Ovary (tissue), 9 donors: ENCODE results near the gene TNKS1BP1. TPM values are rescaled to one million over a fixed set of nuclear protein-coding genes. Genes with fewer than 3 reads are reported as not detected.

Experiments used
- DNase-seq, 5 donors: peaks; one replicate each; pipeline ENCODE4 v3.0.0-alpha.2; 2019 to 2020
- H3K27ac ChIP-seq, 2 donors: fragments of 200-600 bp; one replicate each; pipeline versions ENCODE4 v1.5.1 to v1.8.0; 2019 to 2022
- H3K27me3 ChIP-seq: fragments of 200-600 bp; one replicate; pipeline ENCODE4 v1.8.0; 2022
- H3K36me3 ChIP-seq: fragments of 200-600 bp; sonication (generic); one replicate; pipeline ENCODE4 v1.5.1; 2019
- H3K4me1 ChIP-seq: one replicate; pipeline ENCODE4 v1.8.1; 2013; ENCODE audit warnings: mild to moderate bottlenecking, moderate library complexity; ENCODE audit not compliant: insufficient read depth
- H3K4me3 ChIP-seq: fragments of 200-600 bp; sonication (generic); one replicate; pipeline ENCODE4 v1.5.1; 2017
- H3K9me3 ChIP-seq, 2 donors: fragments of 200-600 bp in 1 of 2; sonication (generic) in 1 of 2; one replicate each; pipeline versions ENCODE4 v1.5.1 to v1.8.1; 2013 to 2019; ENCODE audit warnings: mild to moderate bottlenecking in 1 of 2, moderate library complexity in 1 of 2
- CTCF ChIP-seq, 3 donors: fragments of 450-650 bp in 2 of 3; fragments of 200-600 bp in 1 of 3; IDR thresholded peaks; one replicate each; pipeline versions ENCODE4 v1.5.1 to v1.8.0; 2016 to 2022; ENCODE audit warnings: antibody characterized with exemption in 3 of 3, mild to moderate bottlenecking in 1 of 3
- EP300 ChIP-seq: sonication (generic); formaldehyde crosslinking; IDR thresholded peaks from one replicate; pipeline ENCODE4 v1.6.1; 2017; ENCODE audit warnings: antibody characterized with exemption
- POLR2A ChIP-seq: fragments of 450-650 bp; IDR thresholded peaks from one replicate; pipeline ENCODE4 v1.6.1; 2017; ENCODE audit warnings: antibody characterized with exemption, mild to moderate bottlenecking, moderate library complexity
- WGBS, 3 donors: extraction: QIAGEN DNeasy Blood & Tissue Kit in 1 of 3; methylation state at CpG; one replicate each; pipeline versions ENCODE4 v1.1.5 to v1.1.7; 2013 to 2017; 5-methylcytosine and 5-hydroxymethylcytosine counted together
- intact Hi-C, 4 donors: fragments of 100-400 bp; cut with DNase I; formaldehyde crosslinking; loops; one replicate each; pipeline versions ENCODE4 v1.11.0 to v1.15.1; 2022 to 2023
- polyA plus RNA-seq, 2 donors: library from polyadenylated mRNA; stranded (reverse); fragments of 200-250 nt in 1 of 2; fragments of 350-450 nt in 1 of 2; fragmentation: Illumina TruSeq in 1 of 2; extraction: RNeasy Lipid Tissue Mini Kit (QIAGEN cat#74804) in 1 of 2; gene quantifications; one replicate each; pipeline ENCODE4 v1.2.3, GENCODE V29; 2013 to 2014
- total RNA-seq, 7 donors: library from RNA; depleted of rRNA in 2 of 7; stranded (reverse); fragments of >200 nt in 2 of 7; fragmentation: NEBNext Ultra II Directional in 3 of 7; extraction: Animal tissue kit (Norgen Biotek cat#: 25700) in 3 of 7; gene quantifications; one replicate each; pipeline versions ENCODE4 v1.1.0 to v1.2.4, GENCODE V29; 2016 to 2023
- donor health status: DM: no; HTN: no; CAD: no; lungs with moderate emphysema.
- donor health status: DM: no; HTN: no; CAD: no.
- donor health status: Bipolar disorder and iron deficiency.
- donor health status: DM: yes; HTN: yes; CAD: no.
- donor health status: DM: no; HTN: no; CAD: no.
- donor health status: DM: yes; HTN: yes; CAD: no.

TNKS1BP1 gene
- total and polyA plus RNA-seq, 9 donors = 45.2 to 230 (median 132) TPM

DNA sequence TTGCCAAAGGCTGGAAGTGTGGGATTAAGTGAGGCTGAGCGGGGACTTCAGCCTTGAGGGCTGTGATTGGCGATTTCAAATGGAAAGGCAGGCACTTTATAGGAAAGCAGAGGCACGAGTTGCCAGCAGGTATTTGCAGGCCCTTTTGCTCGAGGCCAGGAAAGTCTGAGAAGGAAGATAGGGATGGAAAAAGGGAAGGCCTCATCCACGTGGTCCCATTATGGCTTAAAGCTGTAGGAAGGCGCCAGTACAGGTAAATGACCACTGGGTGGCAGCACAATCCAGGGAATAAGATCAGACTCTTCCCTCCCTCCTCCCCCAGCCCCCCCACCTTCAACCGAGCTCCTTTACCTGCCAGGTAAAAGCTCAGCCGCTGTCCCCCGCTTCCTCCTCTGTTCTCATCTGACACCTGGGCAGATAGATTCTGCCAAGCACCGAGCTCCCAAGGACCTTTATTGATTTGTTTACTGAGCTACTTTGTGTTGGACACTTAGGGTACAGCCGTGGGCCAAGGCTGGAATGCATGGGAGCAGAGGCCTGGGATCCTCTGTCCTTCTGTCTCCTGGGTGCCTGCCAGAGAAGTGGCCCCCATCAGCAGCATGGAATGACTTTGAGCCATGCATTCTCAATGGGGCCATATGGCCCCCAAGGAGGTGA, 20.9 kb upstream of the TNKS1BP1 start:
- 20 to 24% (median 22%) methylated on average over 11 of the region's 11 CpGs for WGBS, 3 donors
- intact Hi-C loops = no loop called here
- H3K36me3 ChIP-seq = no peaks in the 10 kb centered on the region
- no peak overlapping the region for H3K4me3 ChIP-seq
- no peaks in the 10 kb centered on the region for H3K27me3 ChIP-seq
- TF ChIP-seq EP300 (no peak), CTCF (IDR thresholded peaks at IDR 0.05) (peak in 2 of 3 donors; percentile 23 to 54)
- H3K9me3 ChIP-seq = no peaks in the 10 kb centered on the region
- peak in 4 of 5 donors; percentile 30 to 69 (median 54) for DNase-seq
- H3K4me1 ChIP-seq = peaks cover 3% of the 10 kb centered on the region
- H3K27ac ChIP-seq = no peak overlapping the region

GRCh38 chr11:57344826-57345225, 20.1 kb upstream of the TNKS1BP1 start:
- WGBS, 3 donors = 89 to 95% (median 92%) methylated on average over 10 of the region's 10 CpGs
- Histone ChIP-seq H3K9me3 (no peaks in the 10 kb centered on the region), H3K36me3 (no peaks in the 10 kb centered on the region), H3K27ac (no peak overlapping the region), H3K4me1 (peaks cover 3% of the 10 kb centered on the region), H3K27me3 (no peaks in the 10 kb centered on the region), H3K4me3 (no peak overlapping the region)
- TF ChIP-seq EP300 (no peak), POLR2A (no peak), CTCF (IDR thresholded peaks at IDR 0.05) (no peak)
- intact Hi-C loops = no loop called here
- no peak for DNase-seq

DNA sequence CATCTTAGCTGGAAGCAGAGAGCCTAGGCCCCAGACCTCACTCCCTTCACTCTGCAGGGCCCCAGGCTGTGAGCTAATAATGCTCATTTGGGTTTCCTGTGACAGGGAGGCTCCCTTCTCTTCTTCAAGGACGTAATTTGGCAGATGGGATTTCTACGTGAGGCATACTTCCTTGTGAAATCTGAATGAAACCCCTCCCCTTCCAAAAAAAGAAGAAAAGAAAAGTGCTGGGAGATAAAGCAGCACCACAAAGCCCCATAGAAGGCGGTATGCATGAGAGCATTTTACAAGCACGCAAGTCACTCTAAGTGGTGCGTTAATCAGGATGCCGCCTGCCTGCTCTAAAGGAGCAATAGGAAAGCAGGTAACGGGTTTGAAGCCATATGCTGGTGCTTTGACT, 19.1 kb upstream of the TNKS1BP1 start:
- no peaks in the 10 kb centered on the region for H3K4me1 ChIP-seq
- no peaks in the 10 kb centered on the region for H3K9me3 ChIP-seq
- H3K27me3 ChIP-seq = no peaks in the 10 kb centered on the region
- 66 to 72% (median 70%) methylated on average over 7 of the region's 7 CpGs for WGBS, 3 donors
- no peak for DNase-seq
- H3K36me3 ChIP-seq = no peaks in the 10 kb centered on the region
- no peak overlapping the region for H3K27ac ChIP-seq
- H3K4me3 ChIP-seq = no peak overlapping the region
- no peak for TF ChIP-seq POLR2A
- no peak for TF ChIP-seq CTCF (IDR thresholded peaks at IDR 0.05)
- no peak for TF ChIP-seq EP300
- intact Hi-C loops = no loop called here

GRCh38 chr11:57342702-57343101, 17.9 kb upstream of the TNKS1BP1 start:
- no peaks in the 10 kb centered on the region for H3K4me1 ChIP-seq
- H3K27ac ChIP-seq = no peak overlapping the region
- no peaks in the 10 kb centered on the region for H3K27me3 ChIP-seq
- intact Hi-C loops = no loop called here
- no peaks in the 10 kb centered on the region for H3K9me3 ChIP-seq
- H3K4me3 ChIP-seq = no peak overlapping the region
- no peak for DNase-seq
- WGBS, 3 donors = 60 to 75% (median 69%) methylated on average over 11 of the region's 11 CpGs
- no peaks in the 10 kb centered on the region for H3K36me3 ChIP-seq
- TF ChIP-seq EP300 (no peak), POLR2A (no peak), CTCF (IDR thresholded peaks at IDR 0.05) (no peak)
